GM13976 (cell line): ENCODE data around the gene ORC3.

Source experiments
- DNase-seq: peaks from one replicate; pipeline ENCODE4 v3.0.0; 2012; ENCODE audit warnings: low spot score
- in situ Hi-C: fragments of 300-500 bp; cut with MboI; formaldehyde crosslinking; loops from one replicate; pipeline ENCODE4 v1.12.0; 2022; ENCODE audit warnings: low sequenced_read_pairs, mixed read lengths, inconsistent platforms; ENCODE audit not compliant: unreplicated experiment
- TF ChIP-seq, protein P1 (sequence below): IDR thresholded peaks from 2 replicates; pipeline ENCODE4 v1.5.1; 2012; ENCODE audit warnings: borderline replicate concordance, mild to moderate bottlenecking; ENCODE audit not compliant: insufficient read depth; ENCODE audit errors: extremely low read depth, missing control alignments, control extremely low read depth

ORC3 gene

DNA sequence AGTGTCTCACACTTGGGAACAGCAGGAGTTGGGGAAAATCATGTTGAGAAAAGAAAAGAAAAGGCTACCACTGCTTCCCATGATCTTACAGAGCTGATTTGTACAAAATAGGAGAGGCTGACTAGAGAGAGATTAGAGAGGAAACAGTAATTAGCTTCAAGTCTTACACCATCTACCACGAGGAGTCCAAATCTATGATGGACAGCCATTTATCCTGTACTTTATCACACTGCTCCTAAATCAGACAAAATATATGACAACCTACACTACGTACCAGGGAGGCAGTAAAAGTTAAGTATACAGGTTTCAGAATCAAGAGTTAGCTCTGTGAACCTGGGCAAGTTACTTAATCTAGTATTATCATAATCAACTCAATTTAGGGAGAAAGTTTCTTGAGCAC is 38.1 kb upstream of the ORC3 start:
- DNase-seq, result no peak
- in situ Hi-C loops, result no loop called here
- TF ChIP-seq, protein P1, sequence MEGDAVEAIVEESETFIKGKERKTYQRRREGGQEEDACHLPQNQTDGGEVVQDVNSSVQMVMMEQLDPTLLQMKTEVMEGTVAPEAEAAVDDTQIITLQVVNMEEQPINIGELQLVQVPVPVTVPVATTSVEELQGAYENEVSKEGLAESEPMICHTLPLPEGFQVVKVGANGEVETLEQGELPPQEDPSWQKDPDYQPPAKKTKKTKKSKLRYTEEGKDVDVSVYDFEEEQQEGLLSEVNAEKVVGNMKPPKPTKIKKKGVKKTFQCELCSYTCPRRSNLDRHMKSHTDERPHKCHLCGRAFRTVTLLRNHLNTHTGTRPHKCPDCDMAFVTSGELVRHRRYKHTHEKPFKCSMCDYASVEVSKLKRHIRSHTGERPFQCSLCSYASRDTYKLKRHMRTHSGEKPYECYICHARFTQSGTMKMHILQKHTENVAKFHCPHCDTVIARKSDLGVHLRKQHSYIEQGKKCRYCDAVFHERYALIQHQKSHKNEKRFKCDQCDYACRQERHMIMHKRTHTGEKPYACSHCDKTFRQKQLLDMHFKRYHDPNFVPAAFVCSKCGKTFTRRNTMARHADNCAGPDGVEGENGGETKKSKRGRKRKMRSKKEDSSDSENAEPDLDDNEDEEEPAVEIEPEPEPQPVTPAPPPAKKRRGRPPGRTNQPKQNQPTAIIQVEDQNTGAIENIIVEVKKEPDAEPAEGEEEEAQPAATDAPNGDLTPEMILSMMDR, result no peak

DNA sequence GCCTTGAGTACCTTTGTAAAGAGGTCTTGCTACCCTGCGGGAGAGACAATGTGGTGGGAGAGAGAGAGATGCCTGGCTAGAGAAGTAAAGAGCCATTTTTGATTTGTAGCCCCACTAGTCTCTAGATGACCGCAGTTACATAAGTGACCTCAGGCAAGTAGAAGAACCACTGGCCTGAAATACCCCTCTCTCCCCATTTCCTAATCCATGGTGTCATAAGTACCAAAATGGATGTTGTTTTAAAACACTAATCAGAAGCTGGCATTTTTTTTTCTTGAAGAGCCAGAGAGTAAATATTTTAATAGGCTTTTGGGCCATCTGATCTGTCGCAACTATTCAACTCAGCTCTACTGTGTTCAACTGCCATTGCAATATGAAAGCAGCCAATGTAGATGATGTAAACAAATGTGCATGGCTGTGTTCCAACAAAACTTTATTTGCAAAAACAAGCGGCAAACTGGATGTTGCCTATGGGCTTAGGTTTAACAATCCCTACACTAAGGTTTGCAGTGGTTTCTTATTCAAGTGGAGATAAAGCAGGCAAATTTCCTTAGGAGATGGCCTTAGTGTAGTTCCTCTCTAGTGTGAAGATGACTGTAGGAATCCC is 36.7 kb upstream of the ORC3 start:
- DNase-seq, result no peak
- in situ Hi-C loops, result no loop called here

DNA sequence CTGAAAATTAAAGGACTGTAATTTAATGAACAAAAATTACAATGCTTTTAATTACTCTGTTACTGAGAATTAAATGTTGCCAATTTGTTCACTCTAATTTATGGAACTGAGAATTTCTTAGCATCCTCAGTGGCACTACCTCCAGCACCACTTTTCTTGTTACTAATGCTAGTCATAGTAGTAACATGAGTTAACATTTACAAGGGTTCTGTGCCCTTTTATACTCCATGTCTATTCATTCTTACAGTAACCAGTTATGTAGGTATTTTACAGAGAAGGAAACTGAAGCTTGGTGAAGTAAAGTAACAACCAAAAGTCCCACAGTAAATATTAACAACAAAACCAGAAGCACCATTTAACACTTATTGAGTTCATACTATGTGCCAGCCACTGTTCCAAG is 34.4 kb upstream of the ORC3 start:
- no peak for DNase-seq
- TF ChIP-seq, protein P1, result no peak
- in situ Hi-C loops, result no loop called here

More for the DNA sequence above, 36.7 kb upstream of the ORC3 start:
- TF ChIP-seq, protein P1, result no peak

DNA sequence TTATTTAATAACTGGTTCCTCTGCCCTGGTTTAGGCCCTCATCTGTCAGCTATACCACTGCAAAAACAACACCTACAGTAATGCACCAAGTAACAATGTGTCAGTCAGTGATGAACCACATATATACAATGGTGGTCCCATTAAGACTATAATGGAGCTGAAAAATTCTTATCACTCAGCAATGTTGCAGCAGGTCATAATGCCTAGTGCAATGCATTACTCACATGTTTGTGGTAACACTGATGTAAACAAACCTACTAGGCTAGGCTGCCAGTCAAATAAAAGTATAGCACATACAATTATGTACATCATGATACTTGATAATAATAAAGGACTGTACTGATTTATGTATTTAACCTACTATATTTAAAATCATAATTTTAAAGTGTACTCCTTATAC is 31.5 kb upstream of the ORC3 start:
- TF ChIP-seq, protein P1, result no peak
- no peak for DNase-seq
- in situ Hi-C loops, result no loop called here

DNA sequence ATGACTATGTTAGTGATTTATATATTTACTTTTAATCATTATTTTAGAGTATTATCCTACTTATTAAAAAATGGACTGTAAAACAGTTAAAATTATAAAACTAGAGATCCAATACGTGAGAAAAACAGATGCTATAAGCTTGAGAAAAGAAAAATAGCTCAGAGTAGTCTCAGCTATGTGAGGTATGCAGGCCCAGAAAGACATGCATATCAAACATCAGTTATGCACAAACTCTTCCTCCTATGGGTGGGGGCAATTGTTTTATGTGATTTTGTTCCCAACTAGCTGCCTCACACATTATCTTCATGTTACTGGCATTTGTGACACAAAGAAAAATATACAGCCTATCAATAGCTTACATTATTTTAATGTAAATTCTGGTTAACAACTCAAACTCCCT is 28.9 kb upstream of the ORC3 start:
- TF ChIP-seq, protein P1, result no peak
- no peak for DNase-seq
- in situ Hi-C loops, result no loop called here

DNA sequence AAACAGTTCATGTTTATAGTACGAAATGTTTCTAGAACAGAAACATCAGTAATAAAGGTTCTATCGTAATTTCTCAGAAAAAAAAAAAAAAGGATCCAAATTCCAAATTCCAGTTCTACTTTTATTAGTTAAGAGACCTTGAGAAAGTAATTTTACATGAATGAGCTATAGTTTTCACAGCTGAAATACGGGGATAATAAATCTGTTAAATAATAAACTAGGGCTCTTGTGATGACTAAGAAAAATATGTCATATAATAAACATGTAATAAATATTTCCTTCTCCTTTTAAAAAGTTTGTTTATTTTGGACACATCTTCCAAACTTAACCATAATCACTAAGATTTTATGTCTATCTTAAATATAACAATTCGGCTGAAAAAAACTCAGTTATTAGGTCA is 17.9 kb upstream of the ORC3 start:
- in situ Hi-C loops, result no loop called here
- TF ChIP-seq, protein P1, result no peak
- DNase-seq, result no peak
